SK-N-SH treated with all-trans-retinoic acid at 6 μM for 48 hours (cell line): ENCODE measurements around the gene RNF166.

ENCODE experiments used
- BACH2 ChIP-seq: fragments of 250-450 bp; sonication (Bioruptor Pico); IDR thresholded peaks from 2 replicates; pipeline ENCODE4 v1.9.0; 2021; ENCODE audit warnings: mild to moderate bottlenecking, borderline replicate concordance
- ISL1 ChIP-seq: fragments of 250-450 bp; sonication (Bioruptor Pico); IDR thresholded peaks from 2 replicates; pipeline ENCODE4 v2.1.2; 2022; ENCODE audit warnings: mild to moderate bottlenecking, moderate library complexity
- OSR1 ChIP-seq: fragments of 250-450 bp; sonication (Bioruptor Pico); IDR thresholded peaks from 2 replicates; pipeline ENCODE4 v1.8.0; 2022; ENCODE audit warnings: moderate library complexity, mild to moderate bottlenecking, inconsistent platforms
- PPARA ChIP-seq: fragments of 250-450 bp; sonication (Bioruptor Pico); IDR thresholded peaks from 2 replicates; pipeline ENCODE4 v1.5.0; 2020; ENCODE audit warnings: mild to moderate bottlenecking, borderline replicate concordance
- RARB ChIP-seq: fragments of 250-450 bp; sonication (Bioruptor Pico); IDR thresholded peaks from 2 replicates; pipeline ENCODE4 v1.8.0; 2021; ENCODE audit warnings: mild to moderate bottlenecking, moderate library complexity
- TCF4 ChIP-seq: fragments of 250-450 bp; sonication (Bioruptor Pico); IDR thresholded peaks from 2 replicates; pipeline ENCODE4 v1.8.0; 2021; ENCODE audit warnings: mild to moderate bottlenecking, moderate library complexity, borderline replicate concordance
- ZFP3 ChIP-seq: fragments of 250-450 bp; sonication (Bioruptor Pico); IDR thresholded peaks from 2 replicates; pipeline ENCODE4 v1.5.0; 2020; ENCODE audit warnings: mild to moderate bottlenecking, moderate library complexity
- ZFP30 ChIP-seq: fragments of 450-650 bp; formaldehyde crosslinking; IDR thresholded peaks from 2 replicates; pipeline ENCODE4 v1.5.0; 2022; ENCODE audit warnings: mild to moderate bottlenecking, moderate library complexity
- ZNF565 ChIP-seq: fragments of 450-650 bp; formaldehyde crosslinking; conservative IDR thresholded peaks from 2 replicates; pipeline ENCODE4 v1.5.0; 2020; ENCODE audit warnings: low read depth, mild to moderate bottlenecking, moderate library complexity
- TF ChIP-seq, protein P1 (sequence below): fragments of 250-450 bp; sonication (Bioruptor Pico); IDR thresholded peaks from 2 replicates; pipeline ENCODE4 v1.5.1; 2020; ENCODE audit warnings: low read depth, mild to moderate bottlenecking, moderate library complexity
- TF ChIP-seq, protein P2 (sequence below): fragments of 250-450 bp; sonication (Bioruptor Pico); IDR thresholded peaks from 2 replicates; pipeline ENCODE4 v1.5.0; 2020; ENCODE audit warnings: mild to moderate bottlenecking, moderate library complexity
- TF ChIP-seq, protein P3 (sequence below): fragments of 250-450 bp; sonication (Bioruptor Pico); IDR thresholded peaks from 2 replicates; pipeline ENCODE4 v1.8.0; 2020; ENCODE audit warnings: mild to moderate bottlenecking, moderate library complexity, borderline replicate concordance
- TF ChIP-seq, protein P4 (sequence below): fragments of 250-450 bp; sonication (Bioruptor Pico); IDR thresholded peaks from 2 replicates; pipeline ENCODE4 v1.8.0; 2021; ENCODE audit warnings: low read depth, mild to moderate bottlenecking, moderate library complexity, borderline replicate concordance

DNA sequence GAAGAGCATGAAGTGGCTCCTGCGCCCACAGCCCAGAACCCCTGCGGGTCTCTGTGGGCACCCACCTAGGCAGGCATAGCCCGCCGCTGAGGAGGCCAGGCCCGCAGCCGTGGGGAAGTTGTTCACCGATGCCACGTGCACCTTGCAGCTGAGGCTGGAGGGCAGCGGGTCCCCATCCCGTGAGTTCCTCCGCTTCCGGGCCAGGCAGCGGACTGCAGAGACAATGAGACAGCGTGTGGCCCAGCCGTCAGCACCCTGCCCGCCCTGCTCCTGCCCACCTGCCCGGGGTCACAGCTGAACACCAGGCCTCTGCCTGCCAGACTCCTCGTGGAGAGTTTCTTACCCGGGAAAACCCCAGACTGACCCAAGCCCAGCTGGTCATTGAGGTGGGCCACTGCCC lies 48.8 kb downstream of the RNF166 start:
- TF ChIP-seq RARB (CRISPR knock-in tag) (no peak), ZFP3 (CRISPR knock-in tag) (no peak), ZFP30 (CRISPR knock-in tag) (no peak), OSR1 (CRISPR knock-in tag) (no peak), ISL1 (CRISPR knock-in tag) (no peak), ZNF565 (CRISPR knock-in tag) (no peak), TCF4 (CRISPR knock-in tag) (no peak), BACH2 (CRISPR knock-in tag) (no peak), PPARA (CRISPR knock-in tag) (no peak)
- TF ChIP-seq, protein P1, sequence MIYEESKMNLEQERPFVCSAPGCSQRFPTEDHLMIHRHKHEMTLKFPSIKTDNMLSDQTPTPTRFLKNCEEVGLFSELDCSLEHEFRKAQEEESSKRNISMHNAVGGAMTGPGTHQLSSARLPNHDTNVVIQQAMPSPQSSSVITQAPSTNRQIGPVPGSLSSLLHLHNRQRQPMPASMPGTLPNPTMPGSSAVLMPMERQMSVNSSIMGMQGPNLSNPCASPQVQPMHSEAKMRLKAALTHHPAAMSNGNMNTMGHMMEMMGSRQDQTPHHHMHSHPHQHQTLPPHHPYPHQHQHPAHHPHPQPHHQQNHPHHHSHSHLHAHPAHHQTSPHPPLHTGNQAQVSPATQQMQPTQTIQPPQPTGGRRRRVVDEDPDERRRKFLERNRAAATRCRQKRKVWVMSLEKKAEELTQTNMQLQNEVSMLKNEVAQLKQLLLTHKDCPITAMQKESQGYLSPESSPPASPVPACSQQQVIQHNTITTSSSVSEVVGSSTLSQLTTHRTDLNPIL (CRISPR knock-in tag), result no peak
- TF ChIP-seq, protein P2, sequence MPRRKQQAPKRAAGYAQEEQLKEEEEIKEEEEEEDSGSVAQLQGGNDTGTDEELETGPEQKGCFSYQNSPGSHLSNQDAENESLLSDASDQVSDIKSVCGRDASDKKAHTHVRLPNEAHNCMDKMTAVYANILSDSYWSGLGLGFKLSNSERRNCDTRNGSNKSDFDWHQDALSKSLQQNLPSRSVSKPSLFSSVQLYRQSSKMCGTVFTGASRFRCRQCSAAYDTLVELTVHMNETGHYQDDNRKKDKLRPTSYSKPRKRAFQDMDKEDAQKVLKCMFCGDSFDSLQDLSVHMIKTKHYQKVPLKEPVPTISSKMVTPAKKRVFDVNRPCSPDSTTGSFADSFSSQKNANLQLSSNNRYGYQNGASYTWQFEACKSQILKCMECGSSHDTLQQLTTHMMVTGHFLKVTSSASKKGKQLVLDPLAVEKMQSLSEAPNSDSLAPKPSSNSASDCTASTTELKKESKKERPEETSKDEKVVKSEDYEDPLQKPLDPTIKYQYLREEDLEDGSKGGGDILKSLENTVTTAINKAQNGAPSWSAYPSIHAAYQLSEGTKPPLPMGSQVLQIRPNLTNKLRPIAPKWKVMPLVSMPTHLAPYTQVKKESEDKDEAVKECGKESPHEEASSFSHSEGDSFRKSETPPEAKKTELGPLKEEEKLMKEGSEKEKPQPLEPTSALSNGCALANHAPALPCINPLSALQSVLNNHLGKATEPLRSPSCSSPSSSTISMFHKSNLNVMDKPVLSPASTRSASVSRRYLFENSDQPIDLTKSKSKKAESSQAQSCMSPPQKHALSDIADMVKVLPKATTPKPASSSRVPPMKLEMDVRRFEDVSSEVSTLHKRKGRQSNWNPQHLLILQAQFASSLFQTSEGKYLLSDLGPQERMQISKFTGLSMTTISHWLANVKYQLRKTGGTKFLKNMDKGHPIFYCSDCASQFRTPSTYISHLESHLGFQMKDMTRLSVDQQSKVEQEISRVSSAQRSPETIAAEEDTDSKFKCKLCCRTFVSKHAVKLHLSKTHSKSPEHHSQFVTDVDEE (CRISPR knock-in tag), result no peak
- TF ChIP-seq, protein P3, sequence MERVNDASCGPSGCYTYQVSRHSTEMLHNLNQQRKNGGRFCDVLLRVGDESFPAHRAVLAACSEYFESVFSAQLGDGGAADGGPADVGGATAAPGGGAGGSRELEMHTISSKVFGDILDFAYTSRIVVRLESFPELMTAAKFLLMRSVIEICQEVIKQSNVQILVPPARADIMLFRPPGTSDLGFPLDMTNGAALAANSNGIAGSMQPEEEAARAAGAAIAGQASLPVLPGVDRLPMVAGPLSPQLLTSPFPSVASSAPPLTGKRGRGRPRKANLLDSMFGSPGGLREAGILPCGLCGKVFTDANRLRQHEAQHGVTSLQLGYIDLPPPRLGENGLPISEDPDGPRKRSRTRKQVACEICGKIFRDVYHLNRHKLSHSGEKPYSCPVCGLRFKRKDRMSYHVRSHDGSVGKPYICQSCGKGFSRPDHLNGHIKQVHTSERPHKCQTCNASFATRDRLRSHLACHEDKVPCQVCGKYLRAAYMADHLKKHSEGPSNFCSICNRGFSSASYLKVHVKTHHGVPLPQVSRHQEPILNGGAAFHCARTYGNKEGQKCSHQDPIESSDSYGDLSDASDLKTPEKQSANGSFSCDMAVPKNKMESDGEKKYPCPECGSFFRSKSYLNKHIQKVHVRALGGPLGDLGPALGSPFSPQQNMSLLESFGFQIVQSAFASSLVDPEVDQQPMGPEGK (CRISPR knock-in tag), result no peak
- TF ChIP-seq, protein P4, sequence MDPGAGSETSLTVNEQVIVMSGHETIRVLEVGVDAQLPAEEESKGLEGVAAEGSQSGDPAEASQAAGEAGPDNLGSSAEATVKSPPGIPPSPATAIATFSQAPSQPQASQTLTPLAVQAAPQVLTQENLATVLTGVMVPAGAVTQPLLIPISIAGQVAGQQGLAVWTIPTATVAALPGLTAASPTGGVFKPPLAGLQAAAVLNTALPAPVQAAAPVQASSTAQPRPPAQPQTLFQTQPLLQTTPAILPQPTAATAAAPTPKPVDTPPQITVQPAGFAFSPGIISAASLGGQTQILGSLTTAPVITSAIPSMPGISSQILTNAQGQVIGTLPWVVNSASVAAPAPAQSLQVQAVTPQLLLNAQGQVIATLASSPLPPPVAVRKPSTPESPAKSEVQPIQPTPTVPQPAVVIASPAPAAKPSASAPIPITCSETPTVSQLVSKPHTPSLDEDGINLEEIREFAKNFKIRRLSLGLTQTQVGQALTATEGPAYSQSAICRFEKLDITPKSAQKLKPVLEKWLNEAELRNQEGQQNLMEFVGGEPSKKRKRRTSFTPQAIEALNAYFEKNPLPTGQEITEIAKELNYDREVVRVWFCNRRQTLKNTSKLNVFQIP (CRISPR knock-in tag), result no peak
